PC-9 (cell line): ENCODE results near the gene SEMA3C.

Experiments
- CTCF ChIP-seq: fragments of 200-600 bp; sonication (generic); conservative IDR thresholded peaks from 2 replicates; pipeline ENCODE4 v1.6.1; 2017; ENCODE audit warnings: mixed run types, antibody characterized with exemption, mild to moderate bottlenecking, moderate library complexity
- EZH2 ChIP-seq: fragments of 200-600 bp; sonication (generic); IDR thresholded peaks from 2 replicates; pipeline ENCODE4 v1.8.0; 2017; ENCODE audit warnings: antibody characterized with exemption, low read depth

GRCh38 chr7:80735330-80735729 is 183.5 kb downstream of the SEMA3C start:
- no peak for TF ChIP-seq CTCF
- TF ChIP-seq EZH2: no peak
